IPS DF 4.7 (cell line): Measurements from ENCODE around the gene PSRC1.
"Not testable (repeated sequence)": the region's sequence is repeated elsewhere in the genome, so short reads cannot be mapped to it uniquely, and the experiment has no call there.

Source experiments
- DNase-seq: peaks from one replicate; pipeline ENCODE4 v3.0.0-alpha.2; 2013; ENCODE audit warnings: low spot score; ENCODE audit errors: extremely low read depth

The PSRC1 gene

GRCh38 chr1:109296782-109297181, 13.8 kb upstream of the PSRC1 start:
- DNase-seq = no peak

GRCh38 chr1:109295712-109296415, 12.9 kb upstream of the PSRC1 start:
- no peak for DNase-seq

- no peak for DNase-seq
These were observed 11.5 kb upstream of the PSRC1 start for GRCh38 chr1:109294481-109294880.

- DNase-seq = no peak
These were observed 10.1 kb upstream of the PSRC1 start for GRCh38 chr1:109293026-109293425.

GRCh38 chr1:109292364-109292763, 9.4 kb upstream of the PSRC1 start:
- no peak for DNase-seq

- DNase-seq = no peak
These were observed 8.1 kb upstream of the PSRC1 start for GRCh38 chr1:109290998-109291397.

GRCh38 chr1:109290137-109290536, 7.2 kb upstream of the PSRC1 start:
- no peak for DNase-seq

GRCh38 chr1:109286762-109287161, 3.8 kb upstream of the PSRC1 start:
- not testable (repeated sequence) for DNase-seq

- no peak for DNase-seq
These were observed 1.0 kb upstream of the PSRC1 start for GRCh38 chr1:109283748-109284600.

GRCh38 chr1:109282497-109282951, 421 bp downstream of the PSRC1 start:
- no peak for DNase-seq

- no peak for DNase-seq
These were observed 1.1 kb downstream of the PSRC1 start for GRCh38 chr1:109281680-109282496.

- no peak for DNase-seq
These were observed 2.1 kb downstream of the PSRC1 start for GRCh38 chr1:109280862-109281261.

- DNase-seq = no peak
These were observed 3.2 kb downstream of the PSRC1 start for GRCh38 chr1:109279615-109280278.

GRCh38 chr1:109277434-109278204, 5.3 kb downstream of the PSRC1 start:
- DNase-seq = peak; percentile 56

GRCh38 chr1:109275706-109276345, 7.1 kb downstream of the PSRC1 start:
- no peak for DNase-seq

- no peak for DNase-seq
These were observed 8.1 kb downstream of the PSRC1 start for GRCh38 chr1:109274533-109275476.

- no peak for DNase-seq
These were observed 9.2 kb downstream of the PSRC1 start for GRCh38 chr1:109273570-109274288.
